ENCODE data around the gene HS6ST1.

DNA sequence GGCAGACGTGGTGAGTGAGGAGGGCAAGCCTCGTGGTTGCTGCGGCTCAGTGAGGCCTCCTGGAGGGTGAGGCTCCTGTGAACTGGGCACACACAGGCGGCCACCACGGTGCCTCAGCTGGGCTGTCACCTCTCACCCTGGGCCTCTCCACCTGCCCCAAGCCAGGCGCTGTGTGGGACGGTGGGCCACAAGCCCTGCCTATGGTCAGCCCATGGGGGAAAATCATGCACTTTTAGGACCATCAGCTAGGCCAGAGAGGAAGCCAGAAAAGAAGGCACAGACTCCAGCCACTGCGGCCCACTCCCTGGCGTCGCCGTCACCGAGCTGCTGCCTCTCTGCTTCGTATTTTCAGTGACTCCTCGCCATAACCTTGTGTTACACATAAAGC lies 28.5 kb upstream of the HS6ST1 start:
- TF ChIP-seq, protein P1, sequence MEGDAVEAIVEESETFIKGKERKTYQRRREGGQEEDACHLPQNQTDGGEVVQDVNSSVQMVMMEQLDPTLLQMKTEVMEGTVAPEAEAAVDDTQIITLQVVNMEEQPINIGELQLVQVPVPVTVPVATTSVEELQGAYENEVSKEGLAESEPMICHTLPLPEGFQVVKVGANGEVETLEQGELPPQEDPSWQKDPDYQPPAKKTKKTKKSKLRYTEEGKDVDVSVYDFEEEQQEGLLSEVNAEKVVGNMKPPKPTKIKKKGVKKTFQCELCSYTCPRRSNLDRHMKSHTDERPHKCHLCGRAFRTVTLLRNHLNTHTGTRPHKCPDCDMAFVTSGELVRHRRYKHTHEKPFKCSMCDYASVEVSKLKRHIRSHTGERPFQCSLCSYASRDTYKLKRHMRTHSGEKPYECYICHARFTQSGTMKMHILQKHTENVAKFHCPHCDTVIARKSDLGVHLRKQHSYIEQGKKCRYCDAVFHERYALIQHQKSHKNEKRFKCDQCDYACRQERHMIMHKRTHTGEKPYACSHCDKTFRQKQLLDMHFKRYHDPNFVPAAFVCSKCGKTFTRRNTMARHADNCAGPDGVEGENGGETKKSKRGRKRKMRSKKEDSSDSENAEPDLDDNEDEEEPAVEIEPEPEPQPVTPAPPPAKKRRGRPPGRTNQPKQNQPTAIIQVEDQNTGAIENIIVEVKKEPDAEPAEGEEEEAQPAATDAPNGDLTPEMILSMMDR (IDR thresholded peaks at IDR 0.05 in 8 of 11, conservative IDR thresholded peaks at IDR 0.05 in 3 of 11), result no peak
- no peak for TF ChIP-seq POLR2AphosphoS5 (IDR thresholded peaks at IDR 0.05)
- TF ChIP-seq POLR2A (IDR thresholded peaks at IDR 0.05), result no peak

Measured in spleen (tissue), 7 donors.